A673 (cell line): Measurements from ENCODE around the gene BICD1. TPM values are rescaled to one million over a fixed set of nuclear protein-coding genes. Genes with fewer than 3 reads are reported as not detected.
"Not testable (repeated sequence)": the region's sequence is repeated elsewhere in the genome, so short reads cannot be mapped to it uniquely, and the experiment has no call there.

Experiments
- BruUV-seq: library from RNA; stranded (reverse); fragments of 400-500 nt; replicated peaks from 2 replicates; lab custom pipeline; 2021; lab: Mats Ljungman, UMichigan
- CTCF ChIA-PET: fragments of 300-600 bp; sonication (Branson Sonifier 250); formaldehyde crosslinking; loops from one replicate; lab custom pipeline; 2022; ENCODE audit warnings: antibody characterized with exemption; lab: Charles Lee
- POLR2A ChIA-PET: fragments of 300-600 bp; sonication (Branson Sonifier 250); formaldehyde crosslinking; loops from one replicate; lab custom pipeline; 2022; ENCODE audit warnings: antibody characterized with exemption; ENCODE audit not compliant: low non-redundant PET; lab: Charles Lee
- DNase-seq: peaks from one replicate; pipeline ENCODE4 v3.0.0-alpha.2; 2015; ENCODE audit warnings: low spot score
- H3K27ac ChIP-seq: fragments of 200-600 bp; sonication (generic); 2 replicates; pipeline ENCODE4 v1.5.1; 2016; ENCODE audit warnings: mixed run types, low read depth, mild to moderate bottlenecking, mixed read lengths, antibody characterized with exemption, low read length; ENCODE audit not compliant: poor library complexity, severe bottlenecking
- H3K27me3 ChIP-seq: fragments of 200-600 bp; sonication (generic); replicated peaks from 2 replicates; pipeline ENCODE4 v1.6.1; 2017; ENCODE audit warnings: mixed run types, low read depth, mild to moderate bottlenecking, mixed read lengths, antibody characterized with exemption, low read length; ENCODE audit not compliant: insufficient read depth, poor library complexity
- H3K36me3 ChIP-seq: fragments of 200-600 bp; sonication (generic); 2 replicates; pipeline ENCODE4 v1.6.1; 2016; ENCODE audit warnings: mixed run types, mild to moderate bottlenecking, mixed read lengths, antibody characterized with exemption, low read length; ENCODE audit not compliant: insufficient read depth, poor library complexity, severe bottlenecking
- H3K4me1 ChIP-seq: fragments of 200-600 bp; sonication (generic); 2 replicates; pipeline ENCODE4 v1.6.1; 2017; ENCODE audit warnings: mixed run types, mild to moderate bottlenecking, mixed read lengths, antibody characterized with exemption, low read length; ENCODE audit not compliant: insufficient read depth, poor library complexity, severe bottlenecking
- H3K4me3 ChIP-seq: fragments of 200-600 bp; sonication (generic); 2 replicates; pipeline ENCODE4 v1.5.1; 2016; ENCODE audit warnings: low read depth, mixed run types, mild to moderate bottlenecking, mixed read lengths, low read length; ENCODE audit not compliant: poor library complexity, severe bottlenecking
- H3K9me3 ChIP-seq: fragments of 200-600 bp; sonication (generic); 2 replicates; pipeline ENCODE4 v1.6.1; 2016; ENCODE audit warnings: mixed run types, low read depth, mild to moderate bottlenecking, mixed read lengths, antibody characterized with exemption, low read length; ENCODE audit not compliant: poor library complexity, severe bottlenecking
- EZH2 ChIP-seq: fragments of 200-600 bp; sonication (generic); IDR thresholded peaks from 2 replicates; pipeline ENCODE4 v1.6.1; 2017; ENCODE audit warnings: borderline replicate concordance, low read depth, mild to moderate bottlenecking, mixed read lengths, antibody characterized with exemption, low read length; ENCODE audit not compliant: poor library complexity, severe bottlenecking
- intact Hi-C: fragments of 100-400 bp; cut with micrococcal nuclease; formaldehyde crosslinking; loops from one replicate; pipeline ENCODE4 v1.10.0; 2022; ENCODE audit not compliant: unreplicated experiment
- total RNA-seq: library from RNA; stranded (reverse); gene quantifications from 2 replicates; pipeline ENCODE4 v1.2.3, GENCODE V29; 2021
- TF ChIP-seq, protein P1 (sequence below): fragments of 300-800, 200-600 bp; sonication (generic); conservative IDR thresholded peaks from 2 replicates; pipeline ENCODE4 v1.5.1; 2017; ENCODE audit warnings: low read depth, mild to moderate bottlenecking, antibody characterized with exemption, low read length, moderate library complexity, mixed read lengths

Gene BICD1
- total RNA-seq, 1 experiment from 2014 or later, result 50.2 TPM

GRCh38 chr12:32274665-32275064 lies 168.0 kb downstream of the BICD1 start:
- peaks cover 42% of the 10 kb centered on the region for H3K4me1 ChIP-seq

DNA sequence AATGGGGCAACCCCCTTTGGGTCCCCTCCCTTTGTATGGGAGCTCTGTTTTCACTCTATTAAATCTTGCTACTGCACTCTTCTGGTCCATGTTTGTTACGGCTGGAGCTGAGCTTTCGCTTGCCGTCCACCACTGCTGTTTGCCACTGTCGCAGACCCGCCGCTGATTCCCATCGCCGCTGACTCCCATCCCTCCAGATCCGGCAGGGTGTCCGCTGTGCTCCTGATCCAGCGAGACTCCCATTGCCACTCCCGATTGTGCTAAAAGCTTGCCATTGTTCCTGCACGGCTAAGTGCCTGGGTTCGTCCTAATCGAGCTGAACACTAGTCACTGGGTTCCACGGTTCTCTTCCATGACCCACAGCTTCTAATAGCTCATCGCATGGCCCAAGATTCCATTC lies 168.9 kb downstream of the BICD1 start:
- H3K36me3 ChIP-seq, H3K27ac ChIP-seq, POLR2A ChIA-PET, BruUV-seq, H3K27me3 ChIP-seq, DNase-seq, H3K4me3 ChIP-seq, intact Hi-C loops, CTCF ChIA-PET, H3K9me3 ChIP-seq: not testable (repeated sequence)
- peaks cover 41% of the 10 kb centered on the region for H3K4me1 ChIP-seq

More at GRCh38 chr12:32274665-32275064, 168.0 kb downstream of the BICD1 start:
- TF ChIP-seq, protein P1, sequence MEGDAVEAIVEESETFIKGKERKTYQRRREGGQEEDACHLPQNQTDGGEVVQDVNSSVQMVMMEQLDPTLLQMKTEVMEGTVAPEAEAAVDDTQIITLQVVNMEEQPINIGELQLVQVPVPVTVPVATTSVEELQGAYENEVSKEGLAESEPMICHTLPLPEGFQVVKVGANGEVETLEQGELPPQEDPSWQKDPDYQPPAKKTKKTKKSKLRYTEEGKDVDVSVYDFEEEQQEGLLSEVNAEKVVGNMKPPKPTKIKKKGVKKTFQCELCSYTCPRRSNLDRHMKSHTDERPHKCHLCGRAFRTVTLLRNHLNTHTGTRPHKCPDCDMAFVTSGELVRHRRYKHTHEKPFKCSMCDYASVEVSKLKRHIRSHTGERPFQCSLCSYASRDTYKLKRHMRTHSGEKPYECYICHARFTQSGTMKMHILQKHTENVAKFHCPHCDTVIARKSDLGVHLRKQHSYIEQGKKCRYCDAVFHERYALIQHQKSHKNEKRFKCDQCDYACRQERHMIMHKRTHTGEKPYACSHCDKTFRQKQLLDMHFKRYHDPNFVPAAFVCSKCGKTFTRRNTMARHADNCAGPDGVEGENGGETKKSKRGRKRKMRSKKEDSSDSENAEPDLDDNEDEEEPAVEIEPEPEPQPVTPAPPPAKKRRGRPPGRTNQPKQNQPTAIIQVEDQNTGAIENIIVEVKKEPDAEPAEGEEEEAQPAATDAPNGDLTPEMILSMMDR, result no peak
- TF ChIP-seq EZH2, result no peak
- no TSS peak for BruUV-seq
- intact Hi-C loops, result no loop called here
- Histone ChIP-seq H3K4me3 (no peak overlapping the region), H3K27ac (no peak overlapping the region), H3K36me3 (no peaks in the 10 kb centered on the region), H3K9me3 (no peaks in the 10 kb centered on the region), H3K27me3 (no peaks in the 10 kb centered on the region)
- CTCF ChIA-PET, result no interaction called here
- POLR2A ChIA-PET, result no interaction called here
- DNase-seq, result no peak

DNA sequence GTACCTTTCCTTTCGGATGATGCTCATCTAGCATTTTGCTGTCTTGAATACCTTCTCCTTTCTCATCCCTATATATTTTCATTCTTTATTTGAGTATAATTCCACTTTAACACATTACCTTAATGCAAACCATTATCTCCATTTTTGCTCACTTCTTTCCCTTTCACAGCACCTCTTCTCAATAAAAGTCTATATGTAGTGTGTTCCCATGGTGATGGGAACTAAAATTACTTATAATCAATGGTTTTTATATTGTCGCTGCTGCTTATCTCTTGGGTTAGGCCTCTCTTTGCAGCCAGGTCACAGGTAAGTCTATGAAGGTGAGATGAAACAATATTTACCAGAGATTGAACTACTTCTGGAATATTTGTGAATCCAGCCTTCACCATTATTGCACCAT lies 171.1 kb downstream of the BICD1 start:
- H3K27ac ChIP-seq, result no peak overlapping the region
- no peaks in the 10 kb centered on the region for H3K36me3 ChIP-seq
- H3K27me3 ChIP-seq, result no peaks in the 10 kb centered on the region
- TF ChIP-seq, protein P1, result no peak
- no peak for TF ChIP-seq EZH2
- intact Hi-C loops, result no loop called here
- peaks cover 25% of the 10 kb centered on the region for H3K4me1 ChIP-seq
- no peaks in the 10 kb centered on the region for H3K9me3 ChIP-seq
- BruUV-seq, result no TSS peak
- no peak for DNase-seq
- POLR2A ChIA-PET, result no interaction called here
- no peak overlapping the region for H3K4me3 ChIP-seq
- CTCF ChIA-PET, result no interaction called here

- Histone ChIP-seq H3K27ac (no peak overlapping the region), H3K4me1 (peaks cover 11% of the 10 kb centered on the region), H3K36me3 (no peaks in the 10 kb centered on the region), H3K27me3 (no peaks in the 10 kb centered on the region), H3K4me3 (no peak overlapping the region), H3K9me3 (no peaks in the 10 kb centered on the region)
- DNase-seq, result no peak
- intact Hi-C loops, result no loop called here
- BruUV-seq, result no TSS peak
- TF ChIP-seq EZH2, result no peak
- ChIA-PET POLR2A (no interaction called here), CTCF (no interaction called here)
Observed at GRCh38 chr12:32281098-32281497, 174.5 kb downstream of the BICD1 start.
